ENCODE measurements around the gene FAM53A. TPM values are rescaled to one million over a fixed set of nuclear protein-coding genes. Genes with fewer than 3 reads are reported as not detected.

FAM53A gene
- total RNA-seq, 3 donors from 2014 or later, result 1.3 to 4.0 (median 1.6) TPM

GRCh38 chr4:1721003-1721665 is 37.0 kb upstream of the FAM53A start, which contains the start of the genes TACC3 and TMEM129:
TACC3 (plus strand) TSS chr4:1721521; CDS start chr4:1723422, 1,901 bp downstream.
TMEM129 (minus strand) TSS chr4:1721323; CDS start chr4:1720837, 486 bp downstream.
- Mint-ChIP-seq H3K4me1 (ENCODE audit: low read depth) (peaks cover 56% of the 10 kb centered on the region), H3K36me3 (ENCODE audit: insufficient read depth) (no peaks in the 10 kb centered on the region), H3K4me3 (peak within 1 kb of the TSS; percentile 91), H3K9me3 (no peaks in the 10 kb centered on the region), H3K27me3 (ENCODE audit: low read depth) (no peaks in the 10 kb centered on the region)
- DNase-seq (peak; percentile 91), ATAC-seq (peak; percentile 81)

GRCh38 chr4:1720163-1720983 is 36.3 kb upstream of the FAM53A start:
- no peaks in the 10 kb centered on the region for H3K27me3 Mint-ChIP-seq (ENCODE audit: low read depth)
- DNase-seq (peak; percentile 27), ATAC-seq (peak; percentile 11 to 12)
- H3K9me3 Mint-ChIP-seq, result no peaks in the 10 kb centered on the region
- peak overlapping the region; percentile 91 for H3K4me3 Mint-ChIP-seq
- H3K36me3 Mint-ChIP-seq (ENCODE audit: insufficient read depth), result no peaks in the 10 kb centered on the region
- peaks cover 54% of the 10 kb centered on the region for H3K4me1 Mint-ChIP-seq (ENCODE audit: low read depth)

GRCh38 chr4:1718095-1718850 is 34.2 kb upstream of the FAM53A start:
- DNase-seq, result no peak
- H3K4me1 Mint-ChIP-seq (ENCODE audit: low read depth), result peaks cover 52% of the 10 kb centered on the region
- H3K4me3 Mint-ChIP-seq, result peak overlapping the region; percentile 91
- H3K9me3 Mint-ChIP-seq, result no peaks in the 10 kb centered on the region
- no peak for ATAC-seq
- H3K27me3 Mint-ChIP-seq (ENCODE audit: low read depth), result no peaks in the 10 kb centered on the region
- no peaks in the 10 kb centered on the region for H3K36me3 Mint-ChIP-seq (ENCODE audit: insufficient read depth)

DNA sequence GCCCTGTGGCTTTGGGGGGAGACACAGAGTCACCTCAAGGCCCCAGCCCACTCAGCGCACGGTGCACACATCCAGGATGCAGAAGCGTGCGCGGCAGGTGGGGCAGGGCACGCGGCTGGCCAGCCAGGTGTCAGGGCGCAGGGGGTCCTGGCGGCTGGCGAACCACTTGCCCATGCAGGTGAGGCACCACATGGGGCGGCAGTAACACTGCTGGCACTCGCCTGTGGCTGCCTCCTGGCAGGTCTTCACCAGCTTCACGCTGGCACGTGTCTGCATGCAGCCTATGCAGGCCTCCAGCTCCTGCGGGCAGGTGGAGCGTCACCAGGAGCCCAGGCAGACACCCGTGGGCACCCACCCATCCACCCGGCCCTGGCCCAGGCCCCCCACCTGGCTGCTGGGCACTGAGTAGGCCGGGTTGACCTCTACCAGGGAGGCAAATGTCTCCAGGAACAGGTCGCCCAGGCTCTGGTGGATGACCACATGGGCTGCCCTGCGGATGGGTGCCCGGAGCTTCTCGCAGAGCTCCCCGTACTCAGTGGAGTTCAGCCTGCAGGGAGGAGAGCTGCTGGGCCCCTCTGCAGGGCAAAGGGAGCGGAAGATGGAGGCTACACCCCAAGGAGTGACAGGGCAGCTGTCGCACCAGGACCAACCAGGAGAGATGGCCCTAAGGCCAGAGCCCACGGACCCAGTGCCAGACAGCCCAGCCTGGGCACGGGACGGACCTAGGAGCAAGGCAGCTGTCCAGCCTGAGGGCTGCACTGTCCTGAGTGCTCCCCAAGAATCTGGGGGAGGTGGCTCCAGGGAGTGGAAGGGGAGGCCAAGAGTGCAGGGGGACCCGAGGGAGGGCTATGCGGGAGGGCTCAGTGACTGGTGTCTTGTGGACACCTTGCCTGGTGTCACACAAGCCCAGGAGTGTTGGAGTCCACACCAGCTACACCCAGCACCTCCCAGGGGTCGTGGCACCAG is 33.3 kb upstream of the FAM53A start:
- H3K36me3 Mint-ChIP-seq (ENCODE audit: insufficient read depth), result no peaks in the 10 kb centered on the region
- H3K4me1 Mint-ChIP-seq (ENCODE audit: low read depth), result peaks cover 46% of the 10 kb centered on the region
- H3K27me3 Mint-ChIP-seq (ENCODE audit: low read depth), result no peaks in the 10 kb centered on the region
- no peak overlapping the region for H3K4me3 Mint-ChIP-seq
- ATAC-seq (no peak), DNase-seq (no peak)
- H3K9me3 Mint-ChIP-seq, result no peaks in the 10 kb centered on the region

DNA sequence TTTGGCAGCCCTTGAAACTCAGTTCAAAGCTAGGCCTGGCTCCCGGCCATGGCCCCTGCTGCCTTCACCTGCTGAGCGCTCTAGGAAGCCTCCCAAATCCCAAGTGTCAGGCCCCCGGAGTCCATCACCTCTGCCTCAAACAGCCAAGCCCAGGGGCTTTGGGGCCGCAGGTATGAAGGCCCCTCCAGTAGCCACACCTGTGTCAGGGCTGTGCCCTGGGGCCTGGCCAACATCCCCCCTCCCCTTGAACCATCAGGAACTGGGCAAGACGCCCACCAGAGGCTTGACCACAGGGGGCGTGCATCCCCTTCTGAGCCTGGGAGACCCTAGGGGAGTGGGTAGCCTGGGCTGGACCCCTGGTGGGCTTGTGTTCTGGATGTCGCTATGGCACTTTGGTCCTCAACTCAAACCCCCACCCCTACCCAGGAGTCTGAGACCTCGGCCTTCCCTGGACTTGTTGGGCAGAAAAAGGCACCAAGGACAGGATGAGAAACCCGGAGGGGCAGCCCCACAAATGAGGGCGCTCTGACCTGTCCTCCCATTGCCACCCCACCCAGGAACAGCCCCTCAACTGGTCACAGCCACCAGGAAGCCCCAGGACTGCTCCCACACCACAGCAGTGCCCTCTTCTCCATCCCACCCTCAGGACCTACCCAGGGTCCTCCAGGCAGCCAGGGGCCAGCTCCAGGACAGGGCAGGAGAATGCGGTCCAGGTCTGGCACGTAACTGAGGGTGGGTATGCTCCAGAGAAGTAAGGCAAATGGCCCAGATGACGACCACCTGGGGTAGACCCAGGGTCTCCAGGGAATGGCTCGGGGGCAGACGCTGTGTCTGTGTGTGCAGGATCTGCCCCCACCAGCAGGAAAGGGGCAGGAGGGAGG is 32.2 kb upstream of the FAM53A start:
- peaks cover 2% of the 10 kb centered on the region for H3K36me3 Mint-ChIP-seq (ENCODE audit: insufficient read depth)
- DNase-seq (no peak), ATAC-seq (no peak)
- H3K27me3 Mint-ChIP-seq (ENCODE audit: low read depth), result no peaks in the 10 kb centered on the region
- H3K9me3 Mint-ChIP-seq, result no peaks in the 10 kb centered on the region
- H3K4me1 Mint-ChIP-seq (ENCODE audit: low read depth), result peaks cover 41% of the 10 kb centered on the region
- H3K4me3 Mint-ChIP-seq, result no peak overlapping the region

- Mint-ChIP-seq H3K27me3 (ENCODE audit: low read depth) (no peaks in the 10 kb centered on the region), H3K36me3 (ENCODE audit: insufficient read depth) (peaks cover 9% of the 10 kb centered on the region), H3K9me3 (no peaks in the 10 kb centered on the region), H3K4me3 (peak overlapping the region; percentile 98), H3K4me1 (ENCODE audit: low read depth) (peaks cover 49% of the 10 kb centered on the region)
- DNase-seq, result no peak
- no peak for ATAC-seq
Observed at GRCh38 chr4:1715002-1715758, 31.1 kb upstream of the FAM53A start.

GRCh38 chr4:1714303-1715001 is 30.3 kb upstream of the FAM53A start:
- Mint-ChIP-seq H3K36me3 (ENCODE audit: insufficient read depth) (peaks cover 13% of the 10 kb centered on the region), H3K9me3 (no peaks in the 10 kb centered on the region), H3K4me3 (peak overlapping the region; percentile 98), H3K4me1 (ENCODE audit: low read depth) (peaks cover 52% of the 10 kb centered on the region), H3K27me3 (ENCODE audit: low read depth) (no peaks in the 10 kb centered on the region)
- ATAC-seq, result no peak
- DNase-seq, result no peak

DNA sequence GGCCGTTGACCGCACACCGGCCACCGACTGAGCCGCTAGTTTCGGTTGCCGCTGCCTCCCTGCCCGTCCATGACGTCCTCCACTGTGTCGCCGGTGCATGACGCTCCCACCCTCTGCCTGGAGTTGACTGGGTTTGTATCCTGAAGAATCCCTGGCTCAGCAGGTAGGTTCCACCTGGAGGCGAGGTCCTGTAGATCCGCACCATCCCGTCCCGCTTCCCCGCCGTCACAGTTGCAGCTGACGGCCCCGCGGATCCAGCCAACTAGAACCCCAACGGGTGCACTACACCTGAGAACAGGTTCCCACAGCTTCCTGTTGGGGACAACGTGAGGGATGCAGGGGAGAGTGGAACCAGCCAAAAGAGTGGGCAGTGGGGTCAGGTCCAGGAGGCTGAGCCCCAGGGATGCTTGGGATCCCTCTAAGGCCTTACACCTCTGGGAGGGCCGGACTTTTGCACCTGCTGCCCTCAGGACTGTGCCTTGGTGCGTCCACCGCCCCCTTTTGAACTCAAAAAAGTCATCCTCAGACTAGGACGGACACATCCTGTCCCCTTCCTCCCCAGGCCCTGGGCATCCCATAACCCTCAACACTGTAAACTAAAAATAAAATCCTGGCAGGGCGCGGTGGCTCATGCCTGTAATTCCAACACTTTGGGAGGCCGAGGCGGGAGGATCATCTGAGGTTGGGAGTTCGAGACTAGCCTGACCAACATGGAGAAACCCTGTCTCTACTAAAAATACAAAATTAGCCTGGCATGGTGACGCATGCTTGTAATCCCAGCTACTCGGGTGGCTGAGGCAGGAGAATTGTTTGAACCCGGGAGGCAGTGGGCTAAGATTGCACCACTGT is 29.1 kb upstream of the FAM53A start:
- H3K4me3 Mint-ChIP-seq, result peak overlapping the region; percentile 98
- no peaks in the 10 kb centered on the region for H3K27me3 Mint-ChIP-seq (ENCODE audit: low read depth)
- H3K4me1 Mint-ChIP-seq (ENCODE audit: low read depth), result peaks cover 53% of the 10 kb centered on the region
- ATAC-seq (peak; percentile 1), DNase-seq (no peak)
- no peaks in the 10 kb centered on the region for H3K9me3 Mint-ChIP-seq
- H3K36me3 Mint-ChIP-seq (ENCODE audit: insufficient read depth), result peaks cover 17% of the 10 kb centered on the region

DNA sequence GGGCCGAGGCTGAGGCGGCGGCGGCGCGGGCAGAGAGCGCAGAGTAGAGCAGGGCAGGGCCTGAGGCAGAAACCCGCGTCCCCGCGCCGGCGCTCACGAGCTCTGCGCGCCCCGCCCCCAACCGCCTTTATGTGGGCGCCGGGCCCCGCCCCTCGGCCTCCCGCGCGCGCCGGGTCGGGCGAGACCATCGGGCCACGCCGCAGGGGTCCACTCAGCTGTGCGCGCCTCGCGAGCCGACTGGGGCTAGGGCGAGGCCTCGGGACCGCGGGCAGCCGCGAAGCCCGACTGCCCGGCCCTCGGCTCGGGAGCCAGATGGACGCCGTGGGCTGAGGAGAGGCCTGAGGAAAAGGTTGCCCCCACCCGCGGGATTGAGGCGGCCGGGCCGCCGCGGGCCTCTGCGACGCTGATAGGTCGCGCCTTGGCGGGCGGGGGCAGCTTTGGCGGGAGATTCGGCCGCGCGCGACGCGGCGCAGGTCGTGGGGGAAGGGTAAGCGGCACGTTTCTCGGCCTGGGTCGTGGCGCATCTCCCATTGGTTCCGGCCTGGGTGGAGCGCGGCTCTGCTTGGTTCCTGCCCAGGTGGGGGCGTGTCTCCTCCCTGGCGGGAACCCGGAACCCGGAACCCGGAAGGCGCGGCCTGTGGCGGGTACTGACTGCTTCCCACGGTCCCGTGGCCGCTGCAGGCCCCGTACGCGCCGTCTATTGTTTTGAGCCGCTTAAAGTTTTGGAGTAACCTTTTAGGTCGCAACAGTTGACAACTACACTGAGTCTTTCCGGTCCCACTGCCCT is 28.3 kb upstream of the FAM53A start, which contains the start of gene SLBP:
SLBP (minus strand) TSS at position 104 of the 787 bp plus-strand sequence. CDS start 131 bp downstream, outside the sequence.
- peak; percentile 98 for DNase-seq
- Mint-ChIP-seq H3K36me3 (ENCODE audit: insufficient read depth) (peaks cover 19% of the 10 kb centered on the region), H3K4me3 (peak within 1 kb of the TSS; percentile 99), H3K4me1 (ENCODE audit: low read depth) (peaks cover 54% of the 10 kb centered on the region), H3K27me3 (ENCODE audit: low read depth) (no peaks in the 10 kb centered on the region), H3K9me3 (no peaks in the 10 kb centered on the region)
- ATAC-seq, result peak; percentile 87 to 88

- peaks cover 19% of the 10 kb centered on the region for H3K36me3 Mint-ChIP-seq (ENCODE audit: insufficient read depth)
- peak overlapping the region; percentile 99 for H3K4me3 Mint-ChIP-seq
- no peaks in the 10 kb centered on the region for H3K27me3 Mint-ChIP-seq (ENCODE audit: low read depth)
- DNase-seq, result no peak
- peak; percentile 29 to 35 for ATAC-seq
- H3K4me1 Mint-ChIP-seq (ENCODE audit: low read depth), result peaks cover 54% of the 10 kb centered on the region
- no peaks in the 10 kb centered on the region for H3K9me3 Mint-ChIP-seq
Observed at GRCh38 chr4:1711571-1712215, 27.6 kb upstream of the FAM53A start.
